NCI-H748 (cell line): ENCODE data around the gene FARS2.

Experiments
- DNase-seq: peaks from one replicate; lab custom pipeline; 2025; ENCODE audit not compliant: unreplicated experiment; lab: John Stamatoyannopoulos, UW

Gene FARS2

DNA sequence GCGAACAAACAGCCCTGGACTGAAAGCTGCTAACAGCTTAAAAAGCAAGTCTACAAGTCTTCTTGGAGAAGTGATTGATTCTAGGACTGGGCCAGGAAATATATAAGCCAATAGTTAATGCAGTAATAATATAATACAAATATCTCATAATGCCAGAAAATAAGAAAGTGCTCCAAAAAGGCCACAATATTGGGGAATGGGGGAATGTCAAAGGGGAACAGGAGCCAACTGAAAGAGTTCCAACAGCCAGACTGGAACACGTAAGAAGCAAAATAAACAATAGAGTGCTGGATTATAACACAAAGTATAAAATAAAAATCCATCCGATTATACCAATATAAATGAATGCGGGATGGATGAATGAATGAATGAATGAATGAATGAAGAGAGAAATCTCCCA is 449.6 kb downstream of the FARS2 start:
- no peak for DNase-seq

DNA sequence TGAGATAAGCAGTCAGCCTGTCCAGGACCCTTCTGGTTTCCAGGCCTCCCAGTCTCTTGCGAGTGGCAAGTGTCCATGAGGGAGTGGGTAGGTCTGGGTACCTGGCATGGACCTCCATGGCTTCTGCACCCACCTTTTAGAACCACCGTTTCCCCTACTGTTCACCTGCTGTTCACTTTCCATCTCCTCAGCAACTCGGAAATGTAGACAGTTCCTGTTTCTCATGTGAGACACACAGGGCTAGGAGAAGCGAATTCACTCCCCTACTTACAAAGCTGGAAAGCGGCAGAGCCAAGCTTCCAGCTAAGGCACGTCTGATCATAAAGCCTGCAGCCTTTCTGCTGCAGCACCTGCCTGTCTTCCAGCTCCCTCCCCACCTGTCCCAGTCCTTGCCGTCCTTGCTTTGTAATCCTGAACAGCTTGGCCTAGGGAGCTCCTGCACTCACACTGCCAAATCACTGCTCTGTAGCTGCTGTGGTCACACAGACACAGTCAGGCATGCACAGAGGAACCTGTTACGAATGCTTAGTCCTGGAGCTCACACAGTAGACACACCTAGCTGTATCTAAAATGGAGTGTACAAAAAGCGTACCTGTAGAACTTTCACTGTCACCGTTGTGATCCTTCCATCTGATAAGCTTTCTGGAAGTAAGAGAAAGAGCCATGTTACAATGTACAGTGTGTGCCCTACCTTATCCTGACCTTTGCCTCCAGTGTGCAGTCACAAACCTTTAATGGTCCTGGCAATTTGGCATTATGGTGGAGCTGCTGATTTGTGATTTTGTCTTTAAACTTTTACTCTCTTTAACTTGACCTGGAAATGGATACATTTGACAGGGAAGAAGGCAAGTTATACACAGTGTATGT is 451.3 kb downstream of the FARS2 start:
- no peak for DNase-seq

DNA sequence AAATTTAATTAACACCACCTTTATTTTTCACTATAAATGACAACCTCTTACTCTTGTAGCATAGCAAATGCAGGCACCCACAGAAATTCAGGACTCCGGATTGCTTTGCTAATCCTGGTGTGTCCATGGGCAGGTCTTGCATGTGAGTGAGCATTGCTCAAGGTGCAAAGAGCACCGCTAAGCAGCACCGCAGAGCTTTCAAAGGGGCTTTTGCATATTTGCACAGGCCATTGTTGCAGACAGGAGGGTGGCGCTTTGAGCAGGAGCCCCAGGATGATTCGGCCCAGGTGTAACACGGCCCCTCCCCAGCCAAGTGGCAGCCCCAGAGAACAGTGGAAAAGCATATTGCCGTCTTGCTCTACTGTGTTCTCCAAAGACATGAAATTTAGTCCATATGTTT is 452.2 kb downstream of the FARS2 start:
- peak; percentile 42 for DNase-seq

- DNase-seq = no peak
Observed at GRCh38 chr6:5718231-5718947, 457.1 kb downstream of the FARS2 start.

DNA sequence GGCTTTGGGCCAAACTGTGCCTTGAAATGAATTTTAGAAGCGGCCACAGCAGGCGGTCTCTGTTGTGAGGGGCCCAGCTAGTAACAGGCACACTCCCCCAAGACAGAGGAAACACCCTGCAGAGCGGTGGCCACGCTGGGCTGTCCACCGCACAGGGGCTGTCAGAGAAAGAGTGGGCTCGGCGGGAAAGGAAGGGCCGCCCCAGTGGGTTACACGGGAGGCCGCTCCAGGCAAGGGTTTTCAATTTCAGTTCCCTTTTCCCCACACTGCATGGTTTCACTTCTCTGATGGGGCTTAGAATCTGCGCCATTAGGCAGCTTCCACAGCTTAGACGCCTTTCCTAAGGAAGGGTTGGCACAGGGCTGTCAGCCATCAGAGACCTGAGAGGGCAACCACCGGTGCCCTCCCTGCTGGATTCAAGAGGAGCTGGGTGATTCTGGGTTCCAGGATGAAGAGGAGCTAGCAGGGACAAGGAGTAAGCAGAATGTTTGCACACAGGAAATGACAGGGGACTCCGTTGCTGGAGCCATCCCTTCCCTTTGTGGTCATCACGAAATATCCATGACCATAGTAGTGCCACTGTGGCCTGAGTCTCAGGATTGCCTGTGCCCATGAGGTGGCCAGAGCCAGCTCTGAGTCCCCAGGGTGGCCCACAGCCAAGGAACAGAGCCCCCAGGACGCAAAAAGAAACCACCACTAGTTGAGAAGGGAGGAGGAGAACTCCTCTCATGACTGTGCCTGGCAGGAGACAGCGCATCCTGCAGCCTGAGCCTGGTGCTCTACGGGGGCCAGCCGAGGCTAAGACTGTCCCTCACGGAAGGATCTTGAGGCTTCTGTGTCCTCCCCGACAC is 462.8 kb downstream of the FARS2 start:
- DNase-seq = no peak

- DNase-seq = no peak
Observed at GRCh38 chr6:5724911-5725310, 463.6 kb downstream of the FARS2 start.

GRCh38 chr6:5726976-5727718 is 465.8 kb downstream of the FARS2 start:
- DNase-seq = no peak

GRCh38 chr6:5728351-5729079 is 467.2 kb downstream of the FARS2 start:
- DNase-seq = no peak

DNA sequence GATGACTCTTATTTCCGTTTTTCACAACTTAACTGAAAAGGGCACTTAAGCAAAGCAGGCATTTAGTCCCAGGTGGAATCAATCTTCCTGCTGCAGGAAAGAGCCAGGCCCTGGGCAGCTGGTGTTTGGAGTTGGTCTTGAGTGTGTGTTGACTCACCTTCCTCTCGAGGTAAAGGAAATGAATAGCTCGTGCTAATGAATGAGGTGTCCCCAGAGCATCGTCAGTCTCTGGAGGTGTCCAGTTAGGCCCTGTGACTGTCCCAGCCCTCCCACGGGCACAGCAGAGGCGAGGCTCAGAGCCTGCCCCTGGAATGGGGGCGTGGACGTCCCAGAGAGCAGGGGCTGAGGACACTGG is 467.7 kb downstream of the FARS2 start:
- DNase-seq = peak; percentile 77

DNA sequence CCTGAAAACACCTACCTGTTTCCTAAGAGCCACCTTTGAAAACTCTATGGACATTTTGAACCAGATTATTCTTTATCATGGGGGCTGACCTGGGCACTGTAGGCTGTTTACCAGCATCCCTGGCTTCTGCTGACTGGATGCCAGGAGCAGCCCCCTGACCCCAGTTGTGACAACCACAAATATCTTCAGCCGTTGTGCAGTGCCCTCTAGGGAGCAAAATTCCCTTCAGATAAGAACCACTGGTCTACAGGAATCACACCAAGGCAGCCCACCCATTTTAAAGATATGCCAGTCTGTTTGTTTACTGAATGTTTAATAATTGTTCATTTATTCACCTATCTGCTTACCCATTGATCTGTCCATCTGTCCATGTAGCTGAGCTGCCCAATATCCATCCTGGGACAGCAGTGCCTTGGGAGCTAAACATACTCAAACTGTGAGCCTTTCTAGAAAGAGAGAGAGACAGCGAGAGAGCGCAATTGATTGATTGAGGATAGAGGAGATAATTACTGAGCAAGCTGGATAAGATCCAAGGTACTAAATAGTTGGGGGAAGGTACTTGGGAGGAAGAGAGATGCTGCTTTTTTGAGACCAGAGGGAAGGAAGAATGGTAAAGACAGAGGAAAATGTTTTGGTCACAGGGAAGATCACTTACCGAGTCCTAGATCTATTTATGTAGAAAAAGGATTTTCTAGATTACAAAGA is 468.7 kb downstream of the FARS2 start:
- DNase-seq = peak; percentile 61

DNA sequence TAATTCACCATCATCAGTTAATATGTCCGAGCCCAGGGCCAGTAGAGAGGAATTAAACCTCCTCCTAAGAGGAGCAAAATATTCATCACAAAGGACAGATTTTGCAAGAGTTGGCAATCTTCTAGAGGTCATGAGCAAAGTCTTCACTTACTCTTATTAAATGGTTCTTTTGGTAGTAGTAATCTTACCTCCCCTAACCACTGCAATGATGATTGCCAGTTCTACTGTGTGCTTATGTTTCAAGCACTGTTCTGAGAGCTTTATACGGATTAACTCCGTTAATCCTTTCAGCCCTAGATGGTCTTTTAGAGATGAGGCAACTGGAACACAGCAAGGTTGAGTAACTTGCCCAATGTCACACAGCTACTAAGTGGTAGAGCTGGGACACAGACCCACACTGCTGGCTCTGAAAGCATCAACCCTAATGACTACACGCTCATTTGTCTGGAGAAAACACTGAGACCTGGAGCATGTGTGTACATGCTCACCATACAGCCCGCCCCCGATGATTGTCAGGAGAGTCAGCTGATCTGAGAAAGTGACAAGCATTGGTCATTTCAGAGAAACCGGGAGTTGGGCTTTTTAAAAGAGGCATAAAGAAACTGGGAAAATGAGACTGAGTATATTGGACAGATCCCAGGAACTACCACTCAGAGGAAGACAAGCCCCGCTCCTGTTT is 469.4 kb downstream of the FARS2 start:
- DNase-seq = no peak

DNA sequence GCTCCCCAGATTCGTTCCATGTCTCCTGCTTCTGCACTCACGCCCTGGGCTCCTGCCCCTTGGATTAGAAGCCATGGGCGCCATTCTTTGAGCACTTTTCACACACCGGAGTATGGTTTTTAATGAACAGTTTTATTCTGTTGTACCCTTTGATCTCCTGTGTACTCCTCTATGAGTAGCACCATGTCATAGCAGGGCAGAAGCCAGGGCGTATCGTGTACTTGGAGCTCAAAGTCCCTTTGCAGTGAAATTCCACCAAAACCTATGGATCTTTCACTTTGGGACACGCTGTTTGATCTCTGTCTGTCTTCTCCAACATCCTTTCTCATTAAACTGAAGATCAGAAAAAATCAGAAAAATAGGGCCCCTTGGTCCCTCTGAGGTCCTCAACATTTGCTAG is 470.1 kb downstream of the FARS2 start:
- no peak for DNase-seq

- DNase-seq = no peak
Observed at GRCh38 chr6:5732496-5732895, 471.2 kb downstream of the FARS2 start.

- DNase-seq = no peak
Observed at GRCh38 chr6:5736016-5736738, 474.9 kb downstream of the FARS2 start.

DNA sequence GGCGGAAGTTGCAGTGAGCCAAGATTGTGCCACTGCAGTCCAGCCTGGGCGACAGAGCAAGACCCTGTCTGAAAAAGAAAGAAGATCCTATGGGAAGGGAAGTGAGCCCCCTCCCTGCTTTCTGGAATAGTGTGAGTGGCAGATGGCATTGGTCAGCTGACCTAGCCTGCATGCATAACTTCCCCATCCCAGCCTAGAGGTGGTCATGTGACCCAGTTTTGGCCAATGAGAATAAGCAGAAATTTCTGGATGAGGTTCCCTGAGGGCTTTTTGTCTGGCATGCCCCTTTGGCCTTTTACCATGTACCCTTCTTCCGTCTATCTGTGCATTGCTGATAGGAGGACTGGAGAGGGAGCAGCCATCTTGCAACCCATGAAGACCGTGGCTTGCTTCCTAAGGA is 476.1 kb downstream of the FARS2 start:
- DNase-seq = no peak

DNA sequence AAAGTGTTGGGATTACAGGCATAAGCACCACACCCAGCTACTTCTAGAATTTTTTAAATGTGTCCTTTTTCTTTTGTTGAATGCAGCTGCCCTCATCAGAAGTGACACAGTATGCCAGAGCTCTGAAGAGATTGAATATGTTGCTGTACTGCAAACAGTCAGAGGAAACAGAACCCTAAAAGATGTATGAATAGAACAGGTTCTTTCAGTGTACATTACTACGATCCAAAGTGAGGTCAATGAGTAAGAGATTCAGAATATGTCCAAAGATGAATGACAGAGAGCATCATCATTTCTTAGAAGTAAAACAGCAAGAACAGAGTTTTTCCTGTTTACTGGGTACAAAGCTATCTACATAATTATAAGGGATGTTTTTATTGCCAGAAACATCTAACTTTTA is 476.9 kb downstream of the FARS2 start:
- no peak for DNase-seq

GRCh38 chr6:5744497-5744896 is 483.2 kb downstream of the FARS2 start:
- DNase-seq = no peak

GRCh38 chr6:5745081-5745480 is 483.8 kb downstream of the FARS2 start:
- DNase-seq = no peak
